ES-I3 (cell line): ENCODE measurements around the gene DIAPH3.

Source experiments
- H3K36me3 ChIP-seq: 2 replicates; pipeline ENCODE4 v1.6.1; 2013; ENCODE audit warnings: mild to moderate bottlenecking, low read length, control low read depth, moderate library complexity; ENCODE audit not compliant: insufficient read depth
- H3K4me1 ChIP-seq: 2 replicates; pipeline ENCODE4 v1.6.1; 2013; ENCODE audit warnings: mild to moderate bottlenecking, control low read depth, low read length; ENCODE audit not compliant: insufficient read depth
- H3K9ac ChIP-seq: 2 replicates; pipeline ENCODE4 v1.6.1; 2013; ENCODE audit warnings: low read depth, mild to moderate bottlenecking, low read length, moderate library complexity
- H3K9me3 ChIP-seq: 2 replicates; pipeline ENCODE4 v1.6.1; 2013; ENCODE audit warnings: mild to moderate bottlenecking, low read length, moderate library complexity; ENCODE audit not compliant: control insufficient read depth, insufficient read depth

Gene DIAPH3

DNA sequence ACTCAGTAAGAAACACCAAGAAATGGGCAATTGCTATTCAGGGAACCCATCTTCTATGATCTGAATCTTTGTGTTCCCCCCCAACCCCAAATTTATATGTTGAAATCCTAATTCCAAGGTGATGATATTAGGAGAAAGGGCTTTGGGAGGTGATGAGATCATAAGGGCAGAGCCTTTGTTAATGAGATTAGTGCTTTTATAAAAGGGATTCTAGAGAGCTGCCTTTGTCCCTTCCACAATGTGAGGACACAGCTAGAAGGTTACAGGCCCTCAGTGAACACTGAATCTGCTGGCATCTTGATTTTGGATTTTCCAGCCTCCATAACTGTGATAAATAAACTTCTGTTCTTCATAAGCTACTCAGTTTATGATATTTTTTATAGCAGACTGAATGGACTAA is 376.0 kb downstream of the DIAPH3 start:
- Histone ChIP-seq H3K9me3 (no peaks in the 10 kb centered on the region), H3K4me1 (peaks cover 25% of the 10 kb centered on the region), H3K9ac (no peak overlapping the region), H3K36me3 (no peaks in the 10 kb centered on the region)

- Histone ChIP-seq H3K36me3 (no peaks in the 10 kb centered on the region), H3K9me3 (no peaks in the 10 kb centered on the region), H3K9ac (no peak overlapping the region), H3K4me1 (peaks cover 2% of the 10 kb centered on the region; the same call in 1 of the 2 replicates)
These were observed 381.0 kb downstream of the DIAPH3 start for GRCh38 chr13:59782696-59783095.

- H3K36me3 ChIP-seq, result no peaks in the 10 kb centered on the region
- no peak overlapping the region for H3K9ac ChIP-seq
- no peaks in the 10 kb centered on the region for H3K4me1 ChIP-seq
- H3K9me3 ChIP-seq, result no peaks in the 10 kb centered on the region
These were observed 383.7 kb downstream of the DIAPH3 start for GRCh38 chr13:59780058-59780457.

GRCh38 chr13:59776924-59777690 is 386.6 kb downstream of the DIAPH3 start:
- Histone ChIP-seq H3K9ac (no peak overlapping the region), H3K9me3 (no peaks in the 10 kb centered on the region), H3K4me1 (no peaks in the 10 kb centered on the region), H3K36me3 (no peaks in the 10 kb centered on the region)

- Histone ChIP-seq H3K36me3 (no peaks in the 10 kb centered on the region), H3K9ac (no peak overlapping the region), H3K4me1 (peaks cover 6% of the 10 kb centered on the region; the same call in 1 of the 2 replicates), H3K9me3 (no peaks in the 10 kb centered on the region)
These were observed 389.2 kb downstream of the DIAPH3 start for GRCh38 chr13:59774491-59774971.

DNA sequence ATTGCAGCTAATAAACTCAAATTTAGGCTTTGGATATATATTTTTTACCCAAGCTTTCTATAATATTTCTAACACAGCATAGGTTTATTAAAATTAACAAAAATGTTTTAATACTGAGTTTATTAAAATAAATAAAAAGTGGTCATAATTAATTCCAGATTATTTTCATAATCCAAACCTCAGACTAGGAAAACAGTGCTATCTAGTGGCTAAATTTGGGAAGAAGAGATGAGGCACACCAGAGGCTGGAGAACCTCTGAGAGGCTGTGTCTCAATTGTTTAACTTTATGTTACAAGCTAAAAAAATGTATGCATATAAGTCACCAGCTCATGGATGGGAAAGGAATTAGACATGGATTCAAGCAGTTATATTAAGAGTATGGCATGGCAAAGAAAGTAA is 392.5 kb downstream of the DIAPH3 start:
- no peak overlapping the region for H3K9ac ChIP-seq
- peaks cover 6% of the 10 kb centered on the region; the same call in 1 of the 2 replicates for H3K4me1 ChIP-seq
- H3K36me3 ChIP-seq, result no peaks in the 10 kb centered on the region

DNA sequence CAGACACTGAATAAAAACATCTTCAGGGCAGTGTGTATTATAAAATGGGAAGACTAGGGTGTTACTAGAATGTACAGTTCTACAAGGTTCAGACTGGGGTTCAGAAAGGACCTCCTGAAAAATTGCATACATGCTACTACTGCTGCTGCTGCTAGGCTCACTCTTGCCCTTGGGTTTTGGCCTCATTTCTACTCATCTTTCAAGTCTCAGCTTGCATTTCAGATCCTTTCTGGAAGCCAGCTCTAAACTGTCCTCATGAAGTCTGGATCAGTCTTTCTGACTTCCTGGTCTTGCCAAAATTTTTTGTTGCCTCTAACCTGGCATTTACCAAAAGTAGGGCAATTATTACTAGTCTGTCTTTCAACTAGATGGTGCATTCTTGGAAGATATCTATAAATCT is 393.3 kb downstream of the DIAPH3 start:
- H3K36me3 ChIP-seq, result no peaks in the 10 kb centered on the region
- no peaks in the 10 kb centered on the region for H3K9me3 ChIP-seq
- H3K4me1 ChIP-seq, result peaks cover 6% of the 10 kb centered on the region; the same call in 1 of the 2 replicates
- H3K9ac ChIP-seq, result no peak overlapping the region

More for the DNA sequence above, 392.5 kb downstream of the DIAPH3 start:
- H3K9me3 ChIP-seq, result no peaks in the 10 kb centered on the region

DNA sequence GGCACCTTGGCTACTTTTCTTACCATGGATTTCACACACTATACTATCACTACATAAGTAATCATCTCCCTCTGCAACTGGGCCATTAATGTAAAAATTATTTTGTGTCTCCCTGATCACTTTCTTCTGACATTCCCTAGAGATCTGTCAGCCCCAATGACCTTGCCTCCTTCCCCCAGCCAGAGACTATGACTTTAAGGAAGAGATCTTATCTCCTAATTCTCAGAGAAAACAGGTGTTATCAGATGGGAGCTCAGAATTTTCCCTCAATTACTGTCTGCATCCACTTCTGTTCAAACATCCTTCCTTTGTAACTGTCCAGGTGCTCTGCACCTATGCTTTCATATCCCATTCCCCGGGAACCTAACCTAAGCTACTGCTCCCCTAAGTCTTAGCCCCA is 397.5 kb downstream of the DIAPH3 start:
- peaks cover 6% of the 10 kb centered on the region; the same call in 1 of the 2 replicates for H3K4me1 ChIP-seq
- no peaks in the 10 kb centered on the region for H3K9me3 ChIP-seq
- H3K9ac ChIP-seq, result no peak overlapping the region
- no peaks in the 10 kb centered on the region for H3K36me3 ChIP-seq

GRCh38 chr13:59755632-59756290 is 408.0 kb downstream of the DIAPH3 start:
- Histone ChIP-seq H3K9me3 (no peaks in the 10 kb centered on the region), H3K36me3 (no peaks in the 10 kb centered on the region), H3K9ac (no peak overlapping the region), H3K4me1 (peaks cover 8% of the 10 kb centered on the region; the same call in 1 of the 2 replicates)

GRCh38 chr13:59754411-59754810 is 409.3 kb downstream of the DIAPH3 start:
- H3K9ac ChIP-seq, result no peak overlapping the region

DNA sequence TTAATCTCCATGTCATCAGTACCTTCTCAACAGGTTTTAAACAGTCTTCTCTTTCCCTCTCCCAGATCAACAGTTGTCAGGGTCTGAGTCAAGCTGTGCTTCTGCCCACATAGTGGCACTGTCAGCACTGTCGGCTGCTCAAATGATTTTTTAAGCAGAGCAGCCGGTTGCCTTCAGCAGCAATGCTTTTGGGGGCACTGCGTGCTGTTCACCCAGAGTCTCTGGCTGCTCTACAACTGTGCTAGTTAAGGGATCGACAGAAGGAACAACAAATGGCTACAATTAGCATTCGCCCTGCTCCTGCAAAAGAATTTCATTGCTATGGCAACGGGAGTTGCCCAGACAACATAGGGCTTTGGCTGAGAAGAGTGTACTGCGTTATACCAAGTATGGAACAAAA is 412.9 kb downstream of the DIAPH3 start:
- Histone ChIP-seq H3K36me3 (no peaks in the 10 kb centered on the region), H3K9me3 (no peaks in the 10 kb centered on the region), H3K4me1 (peaks cover 16% of the 10 kb centered on the region; the same call in 1 of the 2 replicates), H3K9ac (no peak overlapping the region; the same call in 1 of the 2 replicates)

More at GRCh38 chr13:59754411-59754810, 409.3 kb downstream of the DIAPH3 start:
- Histone ChIP-seq H3K9me3 (no peaks in the 10 kb centered on the region), H3K4me1 (peaks cover 16% of the 10 kb centered on the region; the same call in 1 of the 2 replicates), H3K36me3 (no peaks in the 10 kb centered on the region)

DNA sequence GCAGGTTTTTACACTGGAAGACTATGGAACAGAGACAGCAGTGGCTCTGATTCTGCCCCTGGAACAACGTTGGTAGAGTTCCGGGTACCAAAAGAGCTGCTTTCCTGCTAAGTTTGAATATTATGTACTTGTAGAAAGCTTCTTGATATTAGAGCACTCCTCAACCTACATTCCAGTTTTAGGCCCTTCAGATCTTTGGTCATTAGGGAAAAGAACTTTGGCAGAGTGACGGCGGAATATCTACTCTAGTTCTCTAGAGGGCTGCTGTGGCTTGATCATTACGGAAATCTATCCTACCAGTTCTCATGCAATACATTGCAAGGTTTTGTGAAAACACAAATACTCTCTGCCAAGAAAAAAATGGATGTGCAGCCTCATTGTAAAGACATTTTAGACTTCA is 415.7 kb downstream of the DIAPH3 start:
- H3K36me3 ChIP-seq, result no peaks in the 10 kb centered on the region
- peaks cover 27% of the 10 kb centered on the region for H3K4me1 ChIP-seq
- H3K9me3 ChIP-seq, result no peaks in the 10 kb centered on the region
- no peak overlapping the region for H3K9ac ChIP-seq

DNA sequence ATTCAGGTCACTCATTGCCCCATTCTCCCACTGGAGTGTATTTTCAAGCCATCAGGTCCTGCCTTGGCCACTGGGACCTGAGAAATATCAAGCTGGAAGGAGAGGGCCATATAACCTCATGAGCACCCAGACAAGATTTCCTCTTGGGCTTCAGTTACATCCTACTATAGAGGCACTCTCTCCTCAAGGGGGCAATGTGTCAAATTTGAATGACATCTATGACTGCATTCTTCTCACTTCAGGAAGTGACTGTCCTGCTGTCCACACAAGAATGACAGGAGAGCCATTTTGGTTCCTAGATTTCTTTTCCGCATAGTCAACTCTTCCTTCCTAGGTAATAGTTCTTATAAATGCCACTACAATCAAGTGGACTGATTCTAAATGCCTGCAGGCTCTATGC is 416.2 kb downstream of the DIAPH3 start:
- peaks cover 29% of the 10 kb centered on the region for H3K4me1 ChIP-seq
- H3K9ac ChIP-seq, result no peak overlapping the region
- no peaks in the 10 kb centered on the region for H3K36me3 ChIP-seq
- H3K9me3 ChIP-seq, result no peaks in the 10 kb centered on the region; the same call in 1 of the 2 replicates

- peaks cover 28% of the 10 kb centered on the region for H3K4me1 ChIP-seq
- H3K9me3 ChIP-seq, result no peaks in the 10 kb centered on the region; the same call in 1 of the 2 replicates
- no peaks in the 10 kb centered on the region for H3K36me3 ChIP-seq
- H3K9ac ChIP-seq, result no peak overlapping the region
These were observed 417.3 kb downstream of the DIAPH3 start for GRCh38 chr13:59746291-59746962.
